HG02798 (cell line): ENCODE results near the gene LGI4.
"Not testable (repeated sequence)": the region's sequence is repeated elsewhere in the genome, so short reads cannot be mapped to it uniquely, and the experiment has no call there.

ENCODE experiments used
- ATAC-seq: cut with Tn5 transposase; IDR thresholded peaks from one replicate; pipeline ENCODE4 v1.9.1; 2021; ENCODE audit warnings: mild to moderate bottlenecking; ENCODE audit not compliant: unreplicated experiment, poor library complexity

Gene LGI4

GRCh38 chr19:35143818-35144217 is 9.0 kb upstream of the LGI4 start:
- no peak for ATAC-seq

GRCh38 chr19:35143231-35143715 is 8.4 kb upstream of the LGI4 start, which contains the start of gene FXYD7:
TSS of gene FXYD7 (plus strand) at chr19:35143255. CDS start at chr19:35143334, 79 bp downstream.
- no peak for ATAC-seq

GRCh38 chr19:35142606-35143230 is 7.9 kb upstream of the LGI4 start:
- ATAC-seq = no peak

GRCh38 chr19:35141837-35142605 is 7.2 kb upstream of the LGI4 start:
- ATAC-seq = no peak

- ATAC-seq = peak; percentile 77
Measured at GRCh38 chr19:35140962-35141836, 6.3 kb upstream of the LGI4 start.

- ATAC-seq = no peak
Measured at GRCh38 chr19:35140207-35140961, 5.5 kb upstream of the LGI4 start.

- ATAC-seq = no peak
Measured at GRCh38 chr19:35138305-35138892, 3.5 kb upstream of the LGI4 start, which contains the start of gene FXYD1. TSS of gene FXYD1 (plus strand) at chr19:35138824. CDS start at chr19:35140080, 1,256 bp downstream.

- ATAC-seq = no peak
Measured at GRCh38 chr19:35136977-35137702, 2.3 kb upstream of the LGI4 start.

GRCh38 chr19:35136231-35136630 is 1.4 kb upstream of the LGI4 start:
- no peak for ATAC-seq

GRCh38 chr19:35135389-35135909 is 590 bp upstream of the LGI4 start:
- ATAC-seq = no peak

- no peak for ATAC-seq
Measured at GRCh38 chr19:35133826-35134225, 1.0 kb downstream of the LGI4 start.

GRCh38 chr19:35132254-35132653 is 2.6 kb downstream of the LGI4 start:
- ATAC-seq = no peak

GRCh38 chr19:35130761-35131720 is 3.8 kb downstream of the LGI4 start:
- ATAC-seq = no peak

- not testable (repeated sequence) for ATAC-seq
Measured at GRCh38 chr19:35129724-35130274, 5.1 kb downstream of the LGI4 start.

- no peak for ATAC-seq
Measured at GRCh38 chr19:35128398-35129057, 6.3 kb downstream of the LGI4 start.

- no peak for ATAC-seq
Measured at GRCh38 chr19:35127871-35128270, 7.0 kb downstream of the LGI4 start.

- ATAC-seq = no peak
Measured at GRCh38 chr19:35126624-35126959, 8.3 kb downstream of the LGI4 start.
